Astrocyte (in vitro differentiated cells and primary cell): Measurements from ENCODE around the gene HMCES. TPM values are rescaled to one million over a fixed set of nuclear protein-coding genes. Genes with fewer than 3 reads are reported as not detected.

Experiments used
- DNase-seq: peaks from one replicate; pipeline ENCODE4 v3.0.0-alpha.2; 2010; ENCODE audit warnings: low read depth
- FAIRE-seq: peaks from 2 replicates; lab custom pipeline; 2011; peaks lifted over from hg19 to GRCh38; lab: Jason Lieb, UNC
- H2AFZ ChIP-seq: 2 replicates; pipeline ENCODE4 v1.6.0; 2012; ENCODE audit warnings: low read depth, low read length, inconsistent platforms
- H3K27ac ChIP-seq: 2 replicates; pipeline ENCODE4 v1.5.1; 2011; ENCODE audit warnings: low read depth, low read length, inconsistent platforms
- H3K27me3 ChIP-seq: 2 replicates; pipeline ENCODE4 v1.6.0; 2011; ENCODE audit warnings: low read length, inconsistent platforms; ENCODE audit not compliant: insufficient read depth
- H3K36me3 ChIP-seq: 2 replicates; pipeline ENCODE4 v1.5.1; 2011; ENCODE audit warnings: low read length, inconsistent platforms; ENCODE audit not compliant: insufficient read depth
- H3K4me1 ChIP-seq: 2 replicates; pipeline ENCODE4 v1.5.1; 2011; ENCODE audit warnings: low read length, inconsistent platforms; ENCODE audit not compliant: insufficient read depth
- H3K4me2 ChIP-seq: 2 replicates; pipeline ENCODE4 v1.6.0; 2012; ENCODE audit warnings: low read length, inconsistent platforms
- H3K4me3 ChIP-seq: 2 replicates; pipeline ENCODE4 v1.5.1; 2011; ENCODE audit warnings: low read depth, mild to moderate bottlenecking, low read length, inconsistent platforms; ENCODE audit not compliant: insufficient read depth
- H3K79me2 ChIP-seq: 2 replicates; pipeline ENCODE4 v1.6.0; 2012; ENCODE audit warnings: mild to moderate bottlenecking, low read length, inconsistent platforms; ENCODE audit not compliant: insufficient read depth
- H3K9ac ChIP-seq: 2 replicates; pipeline ENCODE4 v1.6.0; 2012; ENCODE audit warnings: mild to moderate bottlenecking, low read length, inconsistent platforms
- H3K9me3 ChIP-seq: 2 replicates; pipeline ENCODE4 v1.5.1; 2012; ENCODE audit warnings: low read depth, mild to moderate bottlenecking, low read length, inconsistent platforms; ENCODE audit not compliant: insufficient read depth
- H4K20me1 ChIP-seq: 2 replicates; pipeline ENCODE4 v1.6.0; 2012; ENCODE audit warnings: low read length, inconsistent platforms; ENCODE audit not compliant: insufficient read depth
- H3K27ac Mint-ChIP-seq: one replicate; pipeline ENCODE4 v1.8.0; 2021; ENCODE audit warnings: mild to moderate bottlenecking, mixed read lengths; ENCODE audit not compliant: unreplicated experiment
- H3K27me3 Mint-ChIP-seq: one replicate; pipeline ENCODE4 v1.8.0; 2021; ENCODE audit warnings: low read depth, mixed read lengths; ENCODE audit not compliant: unreplicated experiment
- H3K36me3 Mint-ChIP-seq: one replicate; pipeline ENCODE4 v1.8.0; 2021; ENCODE audit warnings: low read depth, mixed read lengths; ENCODE audit not compliant: unreplicated experiment
- H3K4me1 Mint-ChIP-seq: one replicate; pipeline ENCODE4 v1.8.0; 2021; ENCODE audit warnings: low read depth, mixed read lengths; ENCODE audit not compliant: unreplicated experiment
- H3K4me3 Mint-ChIP-seq: one replicate; pipeline ENCODE4 v1.8.0; 2021; ENCODE audit warnings: mild to moderate bottlenecking, moderate library complexity, mixed read lengths; ENCODE audit not compliant: unreplicated experiment
- H3K9me3 Mint-ChIP-seq: one replicate; pipeline ENCODE4 v1.8.0; 2021; ENCODE audit warnings: mild to moderate bottlenecking, mixed read lengths; ENCODE audit not compliant: unreplicated experiment
- CTCF ChIP-seq: IDR thresholded peaks from 2 replicates; pipeline ENCODE4 v1.5.1; 2011; ENCODE audit warnings: low read depth, mild to moderate bottlenecking, inconsistent platforms, low read length, moderate library complexity; ENCODE audit not compliant: insufficient read depth
- EZH2 ChIP-seq: IDR thresholded peaks from 2 replicates; pipeline ENCODE4 v1.6.1; 2012; ENCODE audit warnings: mild to moderate bottlenecking, low read length, inconsistent platforms; ENCODE audit not compliant: insufficient read depth
- total RNA-seq: library from RNA; stranded (reverse); gene quantifications from 2 replicates; pipeline ENCODE4 v1.2.1, GENCODE V29; 2021

HMCES gene
- total RNA-seq, 1 donor from 2014 or later: 27.4 TPM

GRCh38 chr3:129304146-129304961 is 25.7 kb downstream of the HMCES start:
- TF ChIP-seq EZH2 (no peak), CTCF (no peak)
- Histone ChIP-seq H3K4me2 (no peak overlapping the region), H3K27me3 (no peaks in the 10 kb centered on the region), H4K20me1 (no peaks in the 10 kb centered on the region), H3K79me2 (no peaks in the 10 kb centered on the region), H2AFZ (no peak overlapping the region), H3K4me1 (peaks cover 17% of the 10 kb centered on the region), H3K9ac (no peak overlapping the region), H3K36me3 (peaks cover 12% of the 10 kb centered on the region), H3K9me3 (no peaks in the 10 kb centered on the region), H3K27ac (no peak overlapping the region), H3K4me3 (no peak overlapping the region)
- DNase-seq (no peak), FAIRE-seq (no peak)
- peak overlapping the region; percentile 43 for H3K4me3 Mint-ChIP-seq
- H3K4me1 Mint-ChIP-seq: peaks cover 26% of the 10 kb centered on the region
- no peaks in the 10 kb centered on the region for H3K27me3 Mint-ChIP-seq
- H3K27ac Mint-ChIP-seq: peak overlapping the region; percentile 66
- H3K36me3 Mint-ChIP-seq: peaks cover 6% of the 10 kb centered on the region
- H3K9me3 Mint-ChIP-seq: no peaks in the 10 kb centered on the region

- Histone ChIP-seq H3K4me3 (no peak overlapping the region), H3K27me3 (no peaks in the 10 kb centered on the region), H4K20me1 (no peaks in the 10 kb centered on the region), H3K36me3 (peaks cover 12% of the 10 kb centered on the region), H3K9ac (no peak overlapping the region), H3K27ac (no peak overlapping the region), H3K4me1 (peaks cover 17% of the 10 kb centered on the region), H3K4me2 (no peak overlapping the region), H3K79me2 (no peaks in the 10 kb centered on the region), H3K9me3 (no peaks in the 10 kb centered on the region), H2AFZ (no peak overlapping the region)
- Mint-ChIP-seq H3K36me3 (peaks cover 6% of the 10 kb centered on the region), H3K27me3 (no peaks in the 10 kb centered on the region), H3K27ac (no peak overlapping the region), H3K4me1 (peaks cover 26% of the 10 kb centered on the region), H3K9me3 (no peaks in the 10 kb centered on the region), H3K4me3 (no peak overlapping the region)
- no peak for DNase-seq
- FAIRE-seq: no peak
- TF ChIP-seq EZH2: no peak
- no peak for TF ChIP-seq CTCF
Measured at GRCh38 chr3:129304962-129305222, 26.2 kb downstream of the HMCES start.

- FAIRE-seq (no peak), DNase-seq (peak; percentile 89)
- Histone ChIP-seq H2AFZ (peak overlapping the region; percentile 76), H3K27me3 (no peaks in the 10 kb centered on the region), H3K27ac (peak overlapping the region; percentile 43), H3K9me3 (no peaks in the 10 kb centered on the region), H3K4me2 (peak overlapping the region; percentile 76), H3K36me3 (peaks cover 8% of the 10 kb centered on the region), H3K4me1 (peaks cover 17% of the 10 kb centered on the region), H4K20me1 (no peaks in the 10 kb centered on the region), H3K4me3 (peak overlapping the region; percentile 44), H3K9ac (peak overlapping the region; percentile 42), H3K79me2 (no peaks in the 10 kb centered on the region)
- H3K36me3 Mint-ChIP-seq: peaks cover 9% of the 10 kb centered on the region
- no peaks in the 10 kb centered on the region for H3K27me3 Mint-ChIP-seq
- no peaks in the 10 kb centered on the region for H3K9me3 Mint-ChIP-seq
- peak overlapping the region; percentile 77 for H3K27ac Mint-ChIP-seq
- H3K4me1 Mint-ChIP-seq: peaks cover 26% of the 10 kb centered on the region
- H3K4me3 Mint-ChIP-seq: peak overlapping the region; percentile 66
- TF ChIP-seq EZH2: no peak
- no peak for TF ChIP-seq CTCF
Measured at GRCh38 chr3:129305592-129306091, 27.0 kb downstream of the HMCES start.
